Endothelial cell of umbilical vein (primary cell): Measurements from ENCODE around the gene BRSK2. TPM values are rescaled to one million over a fixed set of nuclear protein-coding genes. Genes with fewer than 3 reads are reported as not detected.

ENCODE experiments used
- BruUV-seq: library from RNA; stranded (reverse); fragments of 400-500 nt; replicated peaks from 2 replicates; lab custom pipeline; 2021; lab: Mats Ljungman, UMichigan
- CTCF ChIA-PET: fragments of 300-600, 350-600 bp; sonication (Branson Sonifier 250); formaldehyde crosslinking; loops from one replicate; lab custom pipeline; 2021; ENCODE audit warnings: antibody characterized with exemption, inconsistent platforms; lab: Charles Lee
- POLR2A ChIA-PET: fragments of 300-600, 350-600 bp; sonication (Branson Sonifier 250); formaldehyde crosslinking; loops from one replicate; lab custom pipeline; 2021; ENCODE audit warnings: antibody characterized with exemption, inconsistent platforms; lab: Charles Lee
- DNase-seq: peaks from one replicate; pipeline ENCODE4 v3.0.0-alpha.2; 2011; ENCODE audit warnings: low read depth, low spot score
- FAIRE-seq: peaks from 2 replicates; lab custom pipeline; 2011; peaks lifted over from hg19 to GRCh38; lab: Jason Lieb, UNC
- H2AFZ ChIP-seq: 2 replicates; pipeline ENCODE4 v1.6.0; 2012; ENCODE audit warnings: low read depth, low read length, control low read depth, inconsistent platforms
- H3K27ac ChIP-seq: 2 replicates; pipeline ENCODE4 v1.5.1; 2011; ENCODE audit warnings: low read depth, mild to moderate bottlenecking, control low read depth, low read length, moderate library complexity; ENCODE audit not compliant: insufficient read depth
- H3K27me3 ChIP-seq, 2 experiments: 2 replicates each; pipeline versions ENCODE4 v1.6.0 to v1.6.1; 2011; ENCODE audit warnings: low read length in 2 of 2, mixed read lengths in 1 of 2; ENCODE audit not compliant: control insufficient read depth in 2 of 2, insufficient read depth in 2 of 2
- H3K36me3 ChIP-seq, 2 experiments: 2 replicates in 1 of 2; 3 replicates in 1 of 2; pipeline ENCODE4 v1.5.1; 2011; ENCODE audit warnings: low read length in 2 of 2, mild to moderate bottlenecking in 1 of 2, moderate library complexity in 1 of 2; ENCODE audit not compliant: control insufficient read depth in 2 of 2, insufficient read depth in 2 of 2; ENCODE audit errors: extremely low read depth in 1 of 2
- H3K4me1 ChIP-seq: 3 replicates; pipeline ENCODE4 v1.5.1; 2011; ENCODE audit warnings: mild to moderate bottlenecking, low read length; ENCODE audit not compliant: control insufficient read depth, insufficient read depth; ENCODE audit errors: extremely low read depth
- H3K4me2 ChIP-seq: 2 replicates; pipeline ENCODE4 v1.6.1; 2011; ENCODE audit warnings: low read length, control low read depth, mixed read lengths; ENCODE audit not compliant: insufficient read depth
- H3K4me3 ChIP-seq, 3 experiments: fragments of 200-600 bp in 1 of 3; sonication (generic), shearing (Covaris generic) in 1 of 3; replicated peaks in 1 of 3; 2 replicates each; pipeline ENCODE4 v1.5.1; 2011 to 2016; ENCODE audit warnings: control low read depth in 3 of 3, low read length in 3 of 3, mild to moderate bottlenecking in 2 of 3, inconsistent platforms in 1 of 3, low read depth in 1 of 3, moderate library complexity in 1 of 3; ENCODE audit not compliant: insufficient read depth in 1 of 3
- H3K79me2 ChIP-seq: 2 replicates; pipeline ENCODE4 v1.6.0; 2012; ENCODE audit warnings: low read length, inconsistent platforms; ENCODE audit not compliant: control insufficient read depth, insufficient read depth
- H3K9ac ChIP-seq: replicated peaks from 2 replicates; pipeline ENCODE3; 2011; ENCODE audit warnings: low read length, control low read depth; ENCODE audit not compliant: insufficient read depth; ENCODE audit errors: extremely low read depth
- H3K9me1 ChIP-seq: replicated peaks from 3 replicates; pipeline ENCODE4 v1.6.0; 2011; ENCODE audit warnings: mild to moderate bottlenecking, low read length; ENCODE audit not compliant: control insufficient read depth, insufficient read depth; ENCODE audit errors: extremely low read depth
- H3K9me3 ChIP-seq: replicated peaks from 2 replicates; pipeline ENCODE4 v1.5.1; 2012; ENCODE audit warnings: low read length, inconsistent platforms; ENCODE audit not compliant: control insufficient read depth, insufficient read depth
- H4K20me1 ChIP-seq: replicated peaks from 2 replicates; pipeline ENCODE3; 2011; ENCODE audit warnings: mild to moderate bottlenecking, low read length; ENCODE audit not compliant: control insufficient read depth, insufficient read depth; ENCODE audit errors: extremely low read depth
- CTCF ChIP-seq, 2 donors: IDR thresholded peaks; 1 replicate in 1 of 2; 2 replicates in 1 of 2; pipeline ENCODE4 v1.5.1; 2011; ENCODE audit warnings: low read length in 2 of 2, mild to moderate bottlenecking in 2 of 2, moderate library complexity in 2 of 2, control low read depth in 1 of 2, inconsistent platforms in 1 of 2, low read depth in 1 of 2; ENCODE audit not compliant: insufficient read depth in 1 of 2; ENCODE audit errors: extremely low read depth in 1 of 2
- EZH2 ChIP-seq: IDR thresholded peaks from 2 replicates; pipeline ENCODE4 v1.6.1; 2012; ENCODE audit warnings: borderline replicate concordance, low read depth, mild to moderate bottlenecking, moderate library complexity, low read length, inconsistent platforms; ENCODE audit not compliant: severe bottlenecking
- FOS ChIP-seq: IDR thresholded peaks from 2 replicates; pipeline ENCODE4 v1.6.1; 2011; ENCODE audit warnings: mild to moderate bottlenecking, low read length, moderate library complexity, borderline replicate concordance; ENCODE audit not compliant: insufficient read depth
- GATA2 ChIP-seq: IDR thresholded peaks from 2 replicates; pipeline ENCODE4 v1.7.0; 2011; ENCODE audit warnings: low read depth, mild to moderate bottlenecking, moderate library complexity, mixed read lengths, low read length; ENCODE audit not compliant: insufficient read length, insufficient read depth
- JUN ChIP-seq: IDR thresholded peaks from 2 replicates; pipeline ENCODE4 v1.6.1; 2011; ENCODE audit warnings: borderline replicate concordance, low read depth; ENCODE audit not compliant: insufficient read length, insufficient read depth
- MAX ChIP-seq: IDR thresholded peaks from 2 replicates; pipeline ENCODE4 v1.6.1; 2011; ENCODE audit not compliant: insufficient read depth, insufficient read length
- MYC ChIP-seq: IDR thresholded peaks from one replicate; pipeline ENCODE4 v1.6.1; 2011; ENCODE audit warnings: mild to moderate bottlenecking, low read depth, low read length
- POLR2A ChIP-seq: IDR thresholded peaks from 2 replicates; pipeline ENCODE4 v1.6.1; 2012; ENCODE audit warnings: low read depth, mild to moderate bottlenecking, control low read depth, low read length
- POLR2AphosphoS5 ChIP-seq: IDR thresholded peaks from 2 replicates; pipeline ENCODE4 v1.6.1; 2012; ENCODE audit warnings: low read depth, mild to moderate bottlenecking, control low read depth, low read length, moderate library complexity; ENCODE audit not compliant: insufficient read depth
- dilution Hi-C: fragments of 300-500 bp; cut with MboI; formaldehyde crosslinking; loops from one replicate; pipeline ENCODE4 v1.15.0; 2019; ENCODE audit warnings: low sequenced_read_pairs; ENCODE audit not compliant: extremely low pct_ligation_motif_present
- intact Hi-C: fragments of 100-400 bp; cut with micrococcal nuclease; formaldehyde crosslinking; loops from one replicate; pipeline ENCODE4 v1.10.0; 2022
- polyA plus RNA-seq, 4 experiments: library from polyadenylated mRNA; depleted of rRNA in 3 of 4; stranded (reverse) in 3 of 4; unstranded in 1 of 4; fragments of >200 nt; gene quantifications; 2 replicates each; pipeline versions ENCODE4 v1.2.1 to v1.2.3, GENCODE V29; 2011 to 2012; ENCODE audit warnings: missing spikeins in 1 of 4
- total RNA-seq: library from RNA; stranded (reverse); gene quantifications from 2 replicates; pipeline ENCODE4 v1.2.3, GENCODE V29; 2021

Gene BRSK2
- total and polyA plus RNA-seq, 2 donors (not counting 3 experiments of a cell fraction or from before 2014, with no cell fraction given): 0.08 to 0.20 TPM

GRCh38 chr11:1469911-1470680 is 80.4 kb downstream of the BRSK2 start:
- intact Hi-C loops: no loop called here
- no peak for FAIRE-seq

More at GRCh38 chr11:1469911-1470680, 80.4 kb downstream of the BRSK2 start:
- H3K9me1 ChIP-seq: no peaks in the 10 kb centered on the region
- H3K9me3 ChIP-seq: no peaks in the 10 kb centered on the region
- H3K27ac ChIP-seq: no peak overlapping the region
- H3K4me1 ChIP-seq: no peaks in the 10 kb centered on the region
- TF ChIP-seq POLR2A (no peak), EZH2 (no peak), CTCF (IDR thresholded peaks at IDR 0.05; ENCODE audit: extremely low read depth in 1 of 2, insufficient read depth in 1 of 2, low read depth in 1 of 2, low read length in 2 of 2) (no peak), GATA2 (no peak), POLR2AphosphoS5 (no peak), MYC (no peak), FOS (no peak), JUN (no peak), MAX (no peak)
- POLR2A ChIA-PET: no interaction called here
- no peaks in the 10 kb centered on the region for H3K27me3 ChIP-seq
- H3K4me3 ChIP-seq: no peak overlapping the region
- H3K36me3 ChIP-seq: peaks cover 0 to 5% of the 10 kb centered on the region in 2 experiments
- H3K79me2 ChIP-seq: no peaks in the 10 kb centered on the region
- no TSS peak for BruUV-seq
- no peak overlapping the region for H2AFZ ChIP-seq
- H4K20me1 ChIP-seq: no peaks in the 10 kb centered on the region
- DNase-seq: no peak
- H3K4me2 ChIP-seq: no peak overlapping the region
- CTCF ChIA-PET: no interaction called here
- dilution Hi-C loops: no loop called here
- no peak overlapping the region for H3K9ac ChIP-seq
